Measurements from ENCODE around the gene TSTD1.

DNA sequence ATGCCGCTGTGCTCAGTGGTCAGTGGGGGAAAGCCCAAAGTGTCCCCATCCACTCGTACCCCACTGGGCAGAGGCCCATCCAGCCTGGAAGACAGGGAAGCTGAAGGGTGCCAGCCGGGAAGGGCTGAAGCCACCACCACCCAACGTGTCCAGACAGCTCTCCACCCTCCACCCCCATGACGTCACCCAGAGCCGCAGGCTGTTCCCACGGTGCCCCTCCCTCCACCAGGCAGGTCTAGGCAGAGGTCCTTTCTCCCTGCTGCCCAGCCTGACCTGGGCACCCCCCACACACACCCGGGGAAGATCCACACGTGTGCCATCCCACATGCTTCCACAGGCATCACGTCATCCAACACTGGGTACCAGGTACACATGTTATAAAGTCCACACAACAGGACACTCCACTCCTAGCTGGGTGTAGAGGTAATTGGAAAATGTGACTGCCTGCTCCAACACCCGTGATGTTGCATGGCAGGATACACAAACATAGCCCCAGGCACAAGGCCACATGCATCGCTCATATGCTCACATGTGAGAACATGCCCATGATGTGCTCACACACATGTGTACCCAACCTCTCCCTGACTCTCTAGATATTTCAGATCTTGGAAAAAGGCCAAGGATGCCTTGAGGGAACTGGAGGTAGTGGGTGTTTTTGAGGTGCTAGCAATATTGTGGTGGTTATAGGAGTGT lies 36.1 kb upstream of the TSTD1 start:
- TF ChIP-seq, protein P1, sequence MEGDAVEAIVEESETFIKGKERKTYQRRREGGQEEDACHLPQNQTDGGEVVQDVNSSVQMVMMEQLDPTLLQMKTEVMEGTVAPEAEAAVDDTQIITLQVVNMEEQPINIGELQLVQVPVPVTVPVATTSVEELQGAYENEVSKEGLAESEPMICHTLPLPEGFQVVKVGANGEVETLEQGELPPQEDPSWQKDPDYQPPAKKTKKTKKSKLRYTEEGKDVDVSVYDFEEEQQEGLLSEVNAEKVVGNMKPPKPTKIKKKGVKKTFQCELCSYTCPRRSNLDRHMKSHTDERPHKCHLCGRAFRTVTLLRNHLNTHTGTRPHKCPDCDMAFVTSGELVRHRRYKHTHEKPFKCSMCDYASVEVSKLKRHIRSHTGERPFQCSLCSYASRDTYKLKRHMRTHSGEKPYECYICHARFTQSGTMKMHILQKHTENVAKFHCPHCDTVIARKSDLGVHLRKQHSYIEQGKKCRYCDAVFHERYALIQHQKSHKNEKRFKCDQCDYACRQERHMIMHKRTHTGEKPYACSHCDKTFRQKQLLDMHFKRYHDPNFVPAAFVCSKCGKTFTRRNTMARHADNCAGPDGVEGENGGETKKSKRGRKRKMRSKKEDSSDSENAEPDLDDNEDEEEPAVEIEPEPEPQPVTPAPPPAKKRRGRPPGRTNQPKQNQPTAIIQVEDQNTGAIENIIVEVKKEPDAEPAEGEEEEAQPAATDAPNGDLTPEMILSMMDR (IDR thresholded peaks at IDR 0.05), result no peak
- no peak for TF ChIP-seq POLR2A (IDR thresholded peaks at IDR 0.05)

Data from ovary (tissue), 3 donors.